Fibroblast of skin of right quadriceps (primary cell): Measurements from ENCODE around the gene HMX2.
A peak's percentile ranks its signal among the peaks of the same experiment; 100 is the strongest.

Source experiments
- DNase-seq: peaks from one replicate; pipeline ENCODE4 v3.0.0-alpha.2; 2013

Gene HMX2

GRCh38 chr10:123147635-123148413 is at the start of gene HMX2:
TSS of gene HMX2 (plus strand) at chr10:123148136. CDS start at chr10:123148379, 243 bp downstream.
- DNase-seq: no peak

- DNase-seq: no peak
Observed at GRCh38 chr10:123100030-123100762, 47.7 kb upstream of the HMX2 start.

GRCh38 chr10:123101872-123102271 is 46.1 kb upstream of the HMX2 start:
- no peak for DNase-seq

GRCh38 chr10:123102673-123103072 is 45.3 kb upstream of the HMX2 start:
- DNase-seq: no peak

GRCh38 chr10:123103944-123104343 is 44.0 kb upstream of the HMX2 start:
- DNase-seq: no peak

GRCh38 chr10:123109466-123109865 is 38.5 kb upstream of the HMX2 start:
- no peak for DNase-seq

- no peak for DNase-seq
Observed at GRCh38 chr10:123117644-123118417, 30.1 kb upstream of the HMX2 start.

GRCh38 chr10:123119081-123119480 is 28.9 kb upstream of the HMX2 start:
- DNase-seq: no peak

- no peak for DNase-seq
Observed at GRCh38 chr10:123126246-123126645, 21.7 kb upstream of the HMX2 start.

- no peak for DNase-seq
Observed at GRCh38 chr10:123129618-123130271, 18.2 kb upstream of the HMX2 start.

- DNase-seq: peak; percentile 73
Observed at GRCh38 chr10:123132576-123133477, 15.1 kb upstream of the HMX2 start.

GRCh38 chr10:123133541-123134342 is 14.2 kb upstream of the HMX2 start:
- DNase-seq: no peak

GRCh38 chr10:123134343-123134914 is 13.5 kb upstream of the HMX2 start:
- DNase-seq: no peak

- DNase-seq: no peak
Observed at GRCh38 chr10:123134915-123135414, 13.0 kb upstream of the HMX2 start.

- no peak for DNase-seq
Observed at GRCh38 chr10:123135415-123136141, 12.4 kb upstream of the HMX2 start, which contains the start of gene HMX3. TSS of gene HMX3 (plus strand) at chr10:123135970. CDS start at chr10:123136051, 81 bp downstream.

- DNase-seq: no peak
Observed at GRCh38 chr10:123136221-123136805, 11.6 kb upstream of the HMX2 start.

GRCh38 chr10:123136806-123137642 is 10.9 kb upstream of the HMX2 start:
- no peak for DNase-seq

GRCh38 chr10:123139165-123139520 is 8.8 kb upstream of the HMX2 start:
- DNase-seq: no peak
